H1 (cell line): ENCODE data around the gene NRSN1. TPM values are rescaled to one million over a fixed set of nuclear protein-coding genes. Genes with fewer than 3 reads are reported as not detected.

Experiments
- CTCF ChIA-PET: fragments of 300-600 bp; sonication (Branson Sonifier 250); formaldehyde crosslinking; loops from one replicate; lab custom pipeline; 2021; ENCODE audit not compliant: partially characterized antibody; lab: Charles Lee
- POLR2A ChIA-PET: fragments of 300-600 bp; sonication (Branson Sonifier 250); formaldehyde crosslinking; loops from one replicate; lab custom pipeline; 2021; ENCODE audit warnings: inconsistent platforms; ENCODE audit not compliant: partially characterized antibody; lab: Charles Lee
- DNase-seq, 2 experiments: peaks; one replicate each; pipeline versions ENCODE4 v3.0.0 to v3.0.0-alpha.2; 2010 to 2022; ENCODE audit warnings: low spot score in 2 of 2, low read depth in 1 of 2, mixed read lengths in 1 of 2
- FAIRE-seq: peaks from 2 replicates; lab custom pipeline; 2011; peaks lifted over from hg19 to GRCh38; lab: Jason Lieb, UNC
- H2AFZ ChIP-seq: 2 replicates; pipeline ENCODE4 v1.8.1; 2012; ENCODE audit warnings: low read length, inconsistent platforms
- H2AK5ac ChIP-seq: 2 replicates; pipeline ENCODE4 v1.6.1; 2013; ENCODE audit warnings: low read depth, low read length
- H2BK120ac ChIP-seq: replicated peaks from 2 replicates; pipeline ENCODE3; 2013; ENCODE audit warnings: low read depth, low read length, inconsistent platforms
- H2BK12ac ChIP-seq: 2 replicates; pipeline ENCODE4 v1.6.1; 2013; ENCODE audit warnings: low read depth, low read length
- H2BK15ac ChIP-seq: 2 replicates; pipeline ENCODE4 v1.6.1; 2013; ENCODE audit warnings: low read length
- H2BK20ac ChIP-seq: 2 replicates; pipeline ENCODE4 v1.6.1; 2013; ENCODE audit warnings: low read length
- H2BK5ac ChIP-seq: 2 replicates; pipeline ENCODE4 v1.6.1; 2013; ENCODE audit warnings: low read depth, low read length
- H3K14ac ChIP-seq: 2 replicates; pipeline ENCODE4 v1.6.1; 2013; ENCODE audit warnings: inconsistent platforms; ENCODE audit not compliant: insufficient read length
- H3K18ac ChIP-seq: 2 replicates; pipeline ENCODE4 v1.6.1; 2013; ENCODE audit warnings: low read length; ENCODE audit errors: extremely low read depth
- H3K23ac ChIP-seq: 2 replicates; pipeline ENCODE4 v1.6.1; 2013; ENCODE audit warnings: inconsistent platforms; ENCODE audit not compliant: insufficient read length
- H3K23me2 ChIP-seq: 2 replicates; pipeline ENCODE4 v1.6.1; 2013; ENCODE audit warnings: low read depth, low read length
- H3K27ac ChIP-seq: 2 replicates; pipeline ENCODE4 v1.6.1; 2011; ENCODE audit warnings: low read depth, low read length, inconsistent platforms
- H3K27me3 ChIP-seq, 4 experiments: replicated peaks in 1 of 4; 1 replicate in 1 of 4; 2 replicates in 3 of 4; pipeline versions ENCODE4 v1.6.1 to v1.8.1; 2011 to 2013; ENCODE audit warnings: low read length in 3 of 4, mild to moderate bottlenecking in 3 of 4, inconsistent platforms in 2 of 4, mixed read lengths in 2 of 4, moderate library complexity in 1 of 4; ENCODE audit not compliant: control insufficient read depth in 3 of 4, insufficient read depth in 3 of 4; ENCODE audit errors: extremely low read depth in 1 of 4
- H3K36me3 ChIP-seq, 4 experiments: 2 replicates each; pipeline versions ENCODE4 v1.6.1 to v1.8.1; 2011 to 2013; ENCODE audit warnings: mild to moderate bottlenecking in 4 of 4, low read length in 3 of 4, moderate library complexity in 2 of 4, control low read depth in 1 of 4, inconsistent platforms in 1 of 4; ENCODE audit not compliant: insufficient read depth in 4 of 4, control insufficient read depth in 2 of 4
- H3K4ac ChIP-seq: replicated peaks from 2 replicates; pipeline ENCODE3; 2013; ENCODE audit warnings: low read length, low read depth, mixed read lengths, inconsistent platforms; ENCODE audit not compliant: insufficient read length
- H3K4me1 ChIP-seq, 4 experiments: replicated peaks in 1 of 4; 1 replicate in 1 of 4; 2 replicates in 3 of 4; pipeline versions ENCODE4 v1.6.1 to v1.8.1; 2011 to 2013; ENCODE audit warnings: low read length in 3 of 4, inconsistent platforms in 2 of 4, mixed read lengths in 1 of 4; ENCODE audit not compliant: insufficient read depth in 4 of 4, control insufficient read depth in 3 of 4
- H3K4me2 ChIP-seq, 2 experiments: 2 replicates each; pipeline versions ENCODE4 v1.6.1 to v1.8.1; 2011 to 2013; ENCODE audit warnings: low read depth in 2 of 2, low read length in 2 of 2, control low read depth in 1 of 2, inconsistent platforms in 1 of 2, mild to moderate bottlenecking in 1 of 2; ENCODE audit not compliant: insufficient read depth in 1 of 2
- H3K4me3 ChIP-seq, 4 experiments: fragments of 200-600, 300-600 bp in 1 of 4; sonication (generic), shearing (Covaris generic), sonication (Bioruptor Twin) in 1 of 4; 2 replicates each; pipeline versions ENCODE4 v1.5.1 to v1.8.1; 2011 to 2016; ENCODE audit warnings: low read length in 4 of 4, low read depth in 3 of 4, control low read depth in 2 of 4, inconsistent platforms in 2 of 4, mild to moderate bottlenecking in 2 of 4, mixed read lengths in 1 of 4, moderate library complexity in 1 of 4; ENCODE audit not compliant: insufficient read depth in 2 of 4; ENCODE audit errors: extremely low read depth in 1 of 4
- H3K56ac ChIP-seq: replicated peaks from 2 replicates; pipeline ENCODE3; 2013; ENCODE audit warnings: low read depth, mild to moderate bottlenecking, mixed read lengths, low read length, inconsistent platforms; ENCODE audit not compliant: insufficient read length
- H3K79me1 ChIP-seq: 2 replicates; pipeline ENCODE4 v1.6.1; 2013; ENCODE audit warnings: low read depth, low read length, control low read depth
- H3K79me2 ChIP-seq, 2 experiments: 2 replicates each; pipeline versions ENCODE4 v1.6.1 to v1.8.1; 2012 to 2013; ENCODE audit warnings: low read length in 2 of 2, mild to moderate bottlenecking in 2 of 2, inconsistent platforms in 1 of 2; ENCODE audit not compliant: insufficient read depth in 2 of 2, control insufficient read depth in 1 of 2
- H3K9ac ChIP-seq, 4 experiments: replicated peaks in 1 of 4; 1 replicate in 1 of 4; 2 replicates in 3 of 4; pipeline versions ENCODE4 v1.6.1 to v1.8.1; 2011 to 2013; ENCODE audit warnings: low read depth in 3 of 4, low read length in 3 of 4, control low read depth in 2 of 4, mild to moderate bottlenecking in 2 of 4, moderate library complexity in 2 of 4, inconsistent platforms in 1 of 4; ENCODE audit errors: extremely low read depth in 1 of 4
- H3K9me3 ChIP-seq, 2 experiments: 2 replicates each; pipeline versions ENCODE4 v1.6.1 to v1.8.1; 2012 to 2013; ENCODE audit warnings: mild to moderate bottlenecking in 2 of 2, moderate library complexity in 2 of 2, control low read depth in 1 of 2, inconsistent platforms in 1 of 2, low read depth in 1 of 2, low read length in 1 of 2, mixed read lengths in 1 of 2; ENCODE audit not compliant: insufficient read depth in 2 of 2
- H4K20me1 ChIP-seq, 2 experiments: replicated peaks in 1 of 2; 2 replicates each; pipeline versions ENCODE3 to v1.8.1; 2011 to 2013; ENCODE audit warnings: inconsistent platforms in 2 of 2, low read length in 2 of 2, mild to moderate bottlenecking in 1 of 2; ENCODE audit not compliant: insufficient read depth in 2 of 2, control insufficient read depth in 1 of 2
- H4K5ac ChIP-seq: 2 replicates; pipeline ENCODE4 v1.6.1; 2013; ENCODE audit warnings: low read length, low read depth, mixed read lengths, inconsistent platforms; ENCODE audit not compliant: insufficient read length
- H4K8ac ChIP-seq: 2 replicates; pipeline ENCODE4 v1.8.0; 2013; ENCODE audit warnings: mild to moderate bottlenecking, moderate library complexity, low read length, inconsistent platforms; ENCODE audit not compliant: insufficient read depth; ENCODE audit errors: extremely low read depth
- H4K91ac ChIP-seq: replicated peaks from 2 replicates; pipeline ENCODE3; 2013; ENCODE audit warnings: low read length, mixed read lengths, inconsistent platforms; ENCODE audit not compliant: insufficient read length
- ASH2L ChIP-seq: fragments of 200-600, 300-600 bp; sonication (generic); IDR thresholded peaks from one replicate; pipeline ENCODE4 v1.7.1; 2017; ENCODE audit warnings: low read length
- KDM4A ChIP-seq: IDR thresholded peaks from one replicate; pipeline ENCODE4 v1.7.1; 2012; ENCODE audit warnings: low read depth, mild to moderate bottlenecking, moderate library complexity, low read length, inconsistent platforms; ENCODE audit not compliant: severe bottlenecking
- KDM5A ChIP-seq: fragments of 200-600 bp; IDR thresholded peaks from 2 replicates; pipeline ENCODE4 v1.7.1; 2012; ENCODE audit warnings: mild to moderate bottlenecking, low read length, inconsistent platforms, mixed read lengths
- MAX ChIP-seq: IDR thresholded peaks from 2 replicates; pipeline ENCODE4 v1.6.1; 2012; ENCODE audit warnings: inconsistent platforms
- NRF1 ChIP-seq: IDR thresholded peaks from 2 replicates; pipeline ENCODE4 v1.6.1; 2011; ENCODE audit warnings: mild to moderate bottlenecking, low read depth, low read length, improper control_type of control experiment
- PHF8 ChIP-seq: fragments of 200-600 bp; sonication (generic); conservative IDR thresholded peaks from 2 replicates; pipeline ENCODE4 v1.7.1; 2012; ENCODE audit warnings: low read depth, mild to moderate bottlenecking, inconsistent platforms, low read length, moderate library complexity
- POLR2A ChIP-seq, 2 experiments: IDR thresholded peaks; 1 replicate in 1 of 2; 2 replicates in 1 of 2; pipeline ENCODE4 v1.6.1; 2011; ENCODE audit warnings: low read depth in 2 of 2, low read length in 2 of 2, mild to moderate bottlenecking in 2 of 2; ENCODE audit errors: control extremely low read depth in 1 of 2
- WGBS, 2 experiments: shearing (Covaris generic) in 1 of 2; methylation state at CpG; one replicate each; pipeline versions ENCODE4 v1.1.6 to v1.1.7; 2013 to 2015; ENCODE audit warnings: low lambda C conversion rate in 2 of 2, mixed read lengths in 2 of 2, inconsistent platforms in 1 of 2, low coverage in 1 of 2, missing lambda C conversion rate in 1 of 2; ENCODE audit not compliant: insufficient replicate concordance in 2 of 2, insufficient coverage in 1 of 2, insufficient read length in 1 of 2; ENCODE audit errors: extremely low coverage in 1 of 2, missing lambda C conversion rate in 1 of 2; 5-methylcytosine and 5-hydroxymethylcytosine counted together
- long read RNA-seq, 2 experiments: library from RNA in 1 of 2; library from capped mRNA in 1 of 2; stranded (forward); transcript quantifications; one replicate each; pipeline ENCODE4 v2.0.0, GENCODE V29; 2021; ENCODE audit warnings: inconsistent platforms in 1 of 2
- polyA minus RNA-seq, 3 experiments: library from RNA; depleted of rRNA, polyadenylated mRNA; stranded (reverse); fragments of >200 nt; gene quantifications; 1 replicate in 2 of 3; 2 replicates in 1 of 3; pipeline ENCODE4 v1.2.3, GENCODE V29; 2011
- polyA plus RNA-seq, 7 experiments: library from polyadenylated mRNA; depleted of rRNA in 3 of 7; stranded (reverse) in 5 of 7; unstranded in 2 of 7; fragments of >200 nt in 5 of 7; fragments of 200-250 nt in 2 of 7; gene quantifications; 1 replicate in 5 of 7; 2 replicates in 1 of 7; 4 replicates in 1 of 7; pipeline versions ENCODE4 v1.2.1 to v1.2.3, GENCODE V29; 2011 to 2013; ENCODE audit warnings: missing spikeins in 2 of 7, mixed read lengths in 2 of 7
- total RNA-seq: library from RNA; stranded (reverse); fragmentation: NEBNext Ultra II Directional; extraction: Animal tissue kit (Norgen Biotek cat#: 25700); gene quantifications from 2 replicates; pipeline ENCODE4 v1.2.1, GENCODE V29; 2021

The NRSN1 gene
- total RNA-seq (0.29 and 0.78 TPM in 2 replicates), polyA plus RNA-seq (2011; rRNA removed) (0.03 and 0.15 TPM in 2 replicates), polyA minus RNA-seq (2011; rRNA and poly(A)+ RNA removed) (0.09 and 0.12 TPM in 2 replicates)
- 0.13 TPM for polyA plus RNA-seq (2011; cell fraction: cytosol; rRNA removed)
- polyA plus RNA-seq (2011; cell fraction: nucleus; rRNA removed), result 0.07 TPM
- 0.29 to 0.60 TPM (median 0.44 TPM) in 4 replicates for polyA plus RNA-seq (2012, experiment 1 of 2)
- 0.08 TPM for polyA plus RNA-seq (2012, experiment 2 of 2)
- 0.49 TPM for polyA plus RNA-seq (2013, experiment 1 of 2)
- polyA plus RNA-seq (2013, experiment 2 of 2), result 0.59 TPM
- not detected for polyA minus RNA-seq (2011; cell fraction: cytosol; rRNA and poly(A)+ RNA removed)
- not detected for polyA minus RNA-seq (2011; cell fraction: nucleus; rRNA and poly(A)+ RNA removed)
- long read RNA-seq, experiment 1, result 0 reads
- long read RNA-seq, experiment 2, result 0 reads

DNA sequence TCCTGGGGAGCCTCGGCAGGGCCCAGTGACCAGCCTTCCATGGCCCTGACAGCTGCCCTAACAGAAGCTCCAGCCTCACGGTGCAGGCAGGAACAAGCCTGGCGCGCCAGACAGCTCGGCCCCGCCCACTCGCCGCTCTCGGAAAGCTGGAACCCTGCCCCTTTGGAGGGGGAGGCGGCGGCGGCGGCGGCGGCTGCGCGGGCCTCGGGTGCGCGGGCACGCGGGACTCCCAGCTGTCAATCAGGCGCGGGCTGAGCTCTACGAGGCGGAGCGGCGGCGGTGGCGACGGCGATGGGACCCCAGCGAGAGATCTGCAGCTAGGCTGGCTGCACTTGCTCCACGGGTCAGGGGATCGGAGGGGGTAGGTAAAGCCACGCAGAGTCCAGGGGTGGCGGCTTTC lies at the start of gene NRSN1:
Gene NRSN1, plus strand, starts transcription at position 236 of the 400 bp plus-strand sequence. CDS start 8,113 bp downstream, outside the sequence.
- Histone ChIP-seq H3K79me1 (no peaks in the 10 kb centered on the region), H3K14ac (no peak within 1 kb of the TSS), H3K9ac (peak within 1 kb of the TSS in 1 of 4 experiments; percentile 53; a peak in 1 of 7 replicates), H3K18ac (no peak within 1 kb of the TSS), H3K56ac (no peak within 1 kb of the TSS), H2BK5ac (no peak within 1 kb of the TSS), H3K23me2 (peaks cover 5% of the 10 kb centered on the region; the same call in 1 of the 2 replicates), H4K91ac (no peak within 1 kb of the TSS), H3K4me2 (peak within 1 kb of the TSS; percentile 69 to 93), H3K23ac (no peak within 1 kb of the TSS), H4K20me1 (no peaks in the 10 kb centered on the region), H3K4me1 (peaks cover 0 to 5% (median under 1%) of the 10 kb centered on the region in 4 experiments; a peak in 2 of 7 replicates), H2AK5ac (no peak within 1 kb of the TSS), H4K8ac (no peak within 1 kb of the TSS), H2BK120ac (no peak within 1 kb of the TSS), H3K79me2 (no peaks in the 10 kb centered on the region), H3K27me3 (no peaks in the 10 kb centered on the region; a peak in 1 of 7 replicates), H4K5ac (no peak within 1 kb of the TSS), H2AFZ (peak within 1 kb of the TSS; percentile 65), H3K36me3 (no peaks in the 10 kb centered on the region), H3K4me3 (peak within 1 kb of the TSS; percentile 49 to 68 (median 50)), H2BK20ac (no peak within 1 kb of the TSS), H2BK12ac (no peak within 1 kb of the TSS), H3K27ac (no peak within 1 kb of the TSS), H3K9me3 (no peaks in the 10 kb centered on the region)
- DNase-seq, result peak; percentile 19 to 85
- no peak for FAIRE-seq
- CTCF ChIA-PET, result interaction anchor here (1.1 to 1.3 kb wide), 3 partner anchors 10 to 87 kb away, joined by 4 read pairs; no protein-coding TSS in a partner anchor
- POLR2A ChIA-PET, result no interaction called here
- WGBS, 2 experiments, result 6% methylated on average over 23 of the region's 37 CpGs; no CpG with 5 or more reads in 1 of the 2 experiments
- TF ChIP-seq PHF8 (no peak), KDM5A (no peak), ASH2L (peak; percentile 37), NRF1 (no peak), MAX (0 out of 2 replicates have a peak, but pooled peaks have one; percentile 20), POLR2A (IDR thresholded peaks at IDR 0.05; ENCODE audit: control extremely low read depth in 1 of 2, low read depth in 2 of 2, low read length in 2 of 2) (no peak), KDM4A (peak; percentile 76)
- TF ChIP-seq, all 59 proteins: peak for 3
- Histone ChIP-seq H3K4ac (no peak within 1 kb of the TSS), H2BK15ac (no peak within 1 kb of the TSS)
